Measurements from ENCODE around the gene ZP1. TPM values are rescaled to one million over a fixed set of nuclear protein-coding genes. Genes with fewer than 3 reads are reported as not detected.
A peak's percentile ranks its signal among the peaks of the same experiment; 100 is the strongest.

Gene ZP1
- total RNA-seq, 3 donors from 2014 or later, result 0.23 to 0.41 TPM; not detected in 1

GRCh38 chr11:60872124-60872960 lies 5.0 kb downstream of the ZP1 start:
- Histone ChIP-seq H3K4me3 (no peak overlapping the region), H3K36me3 (ENCODE audit: low read depth) (no peaks in the 10 kb centered on the region), H3K4me1 (ENCODE audit: low read depth) (no peaks in the 10 kb centered on the region), H3K9me3 (no peaks in the 10 kb centered on the region)
- DNase-seq, result peak in 2 of 3 donors; percentile 32 to 55
- peak; percentile 28 for ATAC-seq
- TF ChIP-seq CTCF (IDR thresholded peaks at IDR 0.05), result no peak
- intact Hi-C loops (cut with DNase I, micrococcal nuclease), result no loop called here

- intact Hi-C loops (cut with DNase I, micrococcal nuclease), result no loop called here
- peak; percentile 23 for ATAC-seq
- Histone ChIP-seq H3K4me1 (ENCODE audit: low read depth) (no peaks in the 10 kb centered on the region), H3K36me3 (ENCODE audit: low read depth) (no peaks in the 10 kb centered on the region), H3K9me3 (no peaks in the 10 kb centered on the region), H3K4me3 (no peak overlapping the region)
- no peak for TF ChIP-seq CTCF (IDR thresholded peaks at IDR 0.05)
- DNase-seq, result peak in 1 of 3 donors; percentile 49
Measured at GRCh38 chr11:60872961-60873524, 5.7 kb downstream of the ZP1 start.

- no peak overlapping the region for H3K4me3 ChIP-seq
- no peaks in the 10 kb centered on the region for H3K4me1 ChIP-seq (ENCODE audit: low read depth)
- no peaks in the 10 kb centered on the region for H3K36me3 ChIP-seq (ENCODE audit: low read depth)
- peak in 1 of 3 donors; percentile 39 for DNase-seq
- intact Hi-C loops (cut with DNase I, micrococcal nuclease), result no loop called here
- H3K9me3 ChIP-seq, result no peaks in the 10 kb centered on the region
- no peak for ATAC-seq
- TF ChIP-seq CTCF (IDR thresholded peaks at IDR 0.05), result no peak
Measured at GRCh38 chr11:60873533-60873932, 6.2 kb downstream of the ZP1 start.

- Histone ChIP-seq H3K4me3 (no peak overlapping the region), H3K9me3 (no peaks in the 10 kb centered on the region), H3K36me3 (ENCODE audit: low read depth) (no peaks in the 10 kb centered on the region), H3K4me1 (ENCODE audit: low read depth) (no peaks in the 10 kb centered on the region)
- intact Hi-C loops (cut with DNase I, micrococcal nuclease), result no loop called here
- DNase-seq, result peak in 1 of 3 donors; percentile 27
- no peak for ATAC-seq
- TF ChIP-seq CTCF (IDR thresholded peaks at IDR 0.05), result no peak
Measured at GRCh38 chr11:60874421-60875365, 7.4 kb downstream of the ZP1 start.

GRCh38 chr11:60875366-60876167 lies 8.2 kb downstream of the ZP1 start:
- intact Hi-C loops (cut with DNase I, micrococcal nuclease), result no loop called here
- Histone ChIP-seq H3K36me3 (ENCODE audit: low read depth) (no peaks in the 10 kb centered on the region), H3K9me3 (no peaks in the 10 kb centered on the region), H3K4me3 (no peak overlapping the region), H3K4me1 (ENCODE audit: low read depth) (no peaks in the 10 kb centered on the region)
- ATAC-seq (peak; percentile 10), DNase-seq (peak in 1 of 3 donors; percentile 7)
- no peak for TF ChIP-seq CTCF (IDR thresholded peaks at IDR 0.05)

All from mucosa of descending colon (tissue), 3 donors.